GM12891 (cell line): ENCODE data around the gene SPATA7.

Experiments
- DNase-seq: peaks from one replicate; pipeline ENCODE4 v3.0.0; 2011; ENCODE audit warnings: low spot score; ENCODE audit not compliant: insufficient read length
- FAIRE-seq: peaks from 2 replicates; lab custom pipeline; 2011; peaks lifted over from hg19 to GRCh38; lab: Jason Lieb, UNC
- PAX5 ChIP-seq: IDR thresholded peaks from 2 replicates; pipeline ENCODE4 v1.6.1; 2011; ENCODE audit warnings: low read length, moderate library complexity, mild to moderate bottlenecking; ENCODE audit not compliant: insufficient read depth, severe bottlenecking
- POLR2A ChIP-seq: IDR thresholded peaks from 2 replicates; pipeline ENCODE4 v1.6.1; 2011; ENCODE audit warnings: low read depth, low read length, control low read depth
- POLR2AphosphoS5 ChIP-seq: IDR thresholded peaks from 2 replicates; pipeline ENCODE4 v1.6.1; 2011; ENCODE audit warnings: low read depth, low read length, control low read depth
- POU2F2 ChIP-seq: IDR thresholded peaks from 2 replicates; pipeline ENCODE4 v1.6.1; 2011; ENCODE audit warnings: low read depth, mild to moderate bottlenecking, control low read depth, low read length, moderate library complexity
- SPI1 ChIP-seq: IDR thresholded peaks from 2 replicates; pipeline ENCODE4 v1.6.1; 2011; ENCODE audit warnings: low read depth, low read length, control low read depth
- TAF1 ChIP-seq: IDR thresholded peaks from 2 replicates; pipeline ENCODE4 v1.6.1; 2011; ENCODE audit warnings: low read depth, low read length, control low read depth

The SPATA7 gene

GRCh38 chr14:88411039-88411438, 25.6 kb downstream of the SPATA7 start:
- DNase-seq (no peak), FAIRE-seq (no peak)
- TF ChIP-seq POLR2A (no peak), PAX5 (no peak), POLR2AphosphoS5 (no peak), SPI1 (no peak), POU2F2 (no peak), TAF1 (no peak)

GRCh38 chr14:88417594-88417993, 32.1 kb downstream of the SPATA7 start:
- DNase-seq (no peak), FAIRE-seq (no peak)
- TF ChIP-seq PAX5, result no peak
- no peak for TF ChIP-seq POLR2AphosphoS5
- no peak for TF ChIP-seq POU2F2

- DNase-seq (no peak), FAIRE-seq (no peak)
- TF ChIP-seq PAX5, result no peak
- TF ChIP-seq SPI1, result no peak
- no peak for TF ChIP-seq POLR2A
Measured at GRCh38 chr14:88420187-88420586, 34.7 kb downstream of the SPATA7 start.

GRCh38 chr14:88421286-88421685, 35.8 kb downstream of the SPATA7 start:
- TF ChIP-seq POU2F2 (no peak), TAF1 (no peak), POLR2AphosphoS5 (no peak), SPI1 (no peak), PAX5 (no peak), POLR2A (no peak)
- no peak for FAIRE-seq
- no peak for DNase-seq

GRCh38 chr14:88422047-88422446, 36.6 kb downstream of the SPATA7 start:
- DNase-seq (no peak), FAIRE-seq (no peak)
- no peak for TF ChIP-seq POLR2AphosphoS5

- DNase-seq (no peak), FAIRE-seq (no peak)
- TF ChIP-seq POU2F2, result no peak
- TF ChIP-seq SPI1, result no peak
- TF ChIP-seq PAX5, result no peak
- no peak for TF ChIP-seq POLR2A
- TF ChIP-seq TAF1, result no peak
- TF ChIP-seq POLR2AphosphoS5, result no peak
Measured at GRCh38 chr14:88422919-88423650, 37.6 kb downstream of the SPATA7 start.

- DNase-seq (no peak), FAIRE-seq (no peak)
- TF ChIP-seq TAF1 (no peak), POLR2AphosphoS5 (no peak), POLR2A (no peak), PAX5 (no peak), SPI1 (no peak), POU2F2 (no peak)
Measured at GRCh38 chr14:88424573-88424972, 39.1 kb downstream of the SPATA7 start.

GRCh38 chr14:88426271-88426670, 40.8 kb downstream of the SPATA7 start:
- DNase-seq (no peak), FAIRE-seq (no peak)

GRCh38 chr14:88430976-88431375, 45.5 kb downstream of the SPATA7 start:
- FAIRE-seq (no peak), DNase-seq (no peak)
- TF ChIP-seq POLR2AphosphoS5, result no peak
- no peak for TF ChIP-seq POU2F2
- TF ChIP-seq PAX5, result no peak
- no peak for TF ChIP-seq SPI1
- TF ChIP-seq POLR2A, result no peak
- no peak for TF ChIP-seq TAF1

More at GRCh38 chr14:88426271-88426670, 40.8 kb downstream of the SPATA7 start:
- no peak for TF ChIP-seq POU2F2
- no peak for TF ChIP-seq POLR2A
- TF ChIP-seq POLR2AphosphoS5, result no peak
- no peak for TF ChIP-seq SPI1
- no peak for TF ChIP-seq PAX5
- TF ChIP-seq TAF1, result no peak

- TF ChIP-seq POLR2AphosphoS5 (no peak), TAF1 (no peak), SPI1 (no peak), POLR2A (no peak), POU2F2 (no peak), PAX5 (no peak)
- FAIRE-seq, result no peak
- DNase-seq, result no peak
Measured at GRCh38 chr14:88437658-88438057, 52.2 kb downstream of the SPATA7 start.

GRCh38 chr14:88439088-88439487, 53.6 kb downstream of the SPATA7 start:
- DNase-seq, result no peak
- TF ChIP-seq PAX5, result no peak
- no peak for TF ChIP-seq TAF1
- no peak for TF ChIP-seq POLR2A
- FAIRE-seq, result no peak
